Liver (tissue), 9 donors: ENCODE data around the gene REEP1. TPM values are rescaled to one million over a fixed set of nuclear protein-coding genes. Genes with fewer than 3 reads are reported as not detected.

ENCODE experiments used
- DNase-seq: peaks from one replicate; pipeline ENCODE4 v3.0.0-alpha.2; 2017; ENCODE audit warnings: low spot score
- H3K27ac ChIP-seq, 2 donors: one replicate each; pipeline ENCODE4 v1.7.0; 2013; ENCODE audit warnings: inconsistent platforms in 2 of 2, low read length in 2 of 2, control low read depth in 1 of 2, low read depth in 1 of 2, mild to moderate bottlenecking in 1 of 2
- H3K27me3 ChIP-seq, 4 donors: one replicate each; pipeline versions ENCODE4 v1.6.1 to v1.7.0; 2013; ENCODE audit warnings: low read length in 3 of 4, inconsistent platforms in 1 of 4, mild to moderate bottlenecking in 1 of 4, moderate library complexity in 1 of 4; ENCODE audit not compliant: control insufficient read depth in 4 of 4, insufficient read depth in 4 of 4
- H3K36me3 ChIP-seq, 4 donors: one replicate each; pipeline versions ENCODE4 v1.6.1 to v1.7.0; 2013; ENCODE audit warnings: low read length in 3 of 4, mild to moderate bottlenecking in 3 of 4, low read depth in 1 of 4, moderate library complexity in 1 of 4; ENCODE audit not compliant: control insufficient read depth in 4 of 4, insufficient read depth in 3 of 4
- H3K4me1 ChIP-seq, 4 donors: one replicate each; pipeline versions ENCODE4 v1.6.1 to v1.7.0; 2013; ENCODE audit warnings: low read length in 3 of 4, mild to moderate bottlenecking in 3 of 4, moderate library complexity in 1 of 4; ENCODE audit not compliant: control insufficient read depth in 4 of 4, insufficient read depth in 4 of 4
- H3K4me3 ChIP-seq, 3 donors: one replicate each; pipeline versions ENCODE4 v1.6.1 to v1.7.0; 2013; ENCODE audit warnings: low read length in 3 of 3, control low read depth in 1 of 3, low read depth in 1 of 3, mild to moderate bottlenecking in 1 of 3
- H3K9ac ChIP-seq, 2 donors: one replicate each; pipeline ENCODE4 v1.7.0; 2013; ENCODE audit warnings: low read length in 2 of 2, mild to moderate bottlenecking in 2 of 2, moderate library complexity in 2 of 2, control low read depth in 1 of 2, low read depth in 1 of 2
- H3K9me3 ChIP-seq, 4 donors: one replicate each; pipeline versions ENCODE4 v1.6.1 to v1.7.0; 2013; ENCODE audit warnings: low read length in 3 of 4; ENCODE audit not compliant: control insufficient read depth in 4 of 4
- ATF3 ChIP-seq: IDR thresholded peaks from 2 replicates; pipeline ENCODE4 v1.6.1; 2016; ENCODE audit warnings: antibody characterized with exemption
- CTCF ChIP-seq: fragments of 150-350 bp; IDR thresholded peaks from 2 replicates; pipeline ENCODE4 v1.5.1; 2017; ENCODE audit warnings: improper control_type of control experiment, low read depth, low read length; ENCODE audit not compliant: missing input control
- FOXA1 ChIP-seq: IDR thresholded peaks from 2 replicates; pipeline ENCODE4 v1.6.1; 2016; ENCODE audit warnings: antibody characterized with exemption
- FOXA2 ChIP-seq: IDR thresholded peaks from 2 replicates; pipeline ENCODE4 v1.6.1; 2016; ENCODE audit warnings: antibody characterized with exemption
- GABPA ChIP-seq, 2 donors: IDR thresholded peaks in 1 of 2; conservative IDR thresholded peaks in 1 of 2; 2 replicates each; pipeline ENCODE4 v1.6.1; 2016; ENCODE audit warnings: antibody characterized with exemption in 2 of 2, mild to moderate bottlenecking in 1 of 2, moderate library complexity in 1 of 2
- HNF4A ChIP-seq, 2 donors: conservative IDR thresholded peaks; 2 replicates each; pipeline ENCODE4 v1.6.1; 2016; ENCODE audit warnings: antibody characterized with exemption in 2 of 2, mild to moderate bottlenecking in 2 of 2
- HNF4G ChIP-seq: IDR thresholded peaks from 2 replicates; pipeline ENCODE4 v1.6.1; 2016; ENCODE audit warnings: antibody characterized with exemption
- JUND ChIP-seq, 2 donors: IDR thresholded peaks; 2 replicates each; pipeline ENCODE4 v1.6.1; 2016; ENCODE audit warnings: antibody characterized with exemption in 2 of 2
- MAX ChIP-seq: IDR thresholded peaks from 2 replicates; pipeline ENCODE4 v1.6.1; 2016; ENCODE audit warnings: antibody characterized with exemption
- NR2F2 ChIP-seq: IDR thresholded peaks from 2 replicates; pipeline ENCODE4 v1.6.1; 2016; ENCODE audit warnings: antibody characterized with exemption
- RAD21 ChIP-seq, 2 donors: IDR thresholded peaks; 2 replicates each; pipeline ENCODE4 v1.6.1; 2016; ENCODE audit warnings: antibody characterized with exemption in 2 of 2, mild to moderate bottlenecking in 2 of 2
- REST ChIP-seq: IDR thresholded peaks from 2 replicates; pipeline ENCODE4 v1.6.1; 2016; ENCODE audit warnings: antibody characterized with exemption, mild to moderate bottlenecking
- RXRA ChIP-seq, 2 donors: IDR thresholded peaks; 2 replicates each; pipeline ENCODE4 v1.6.1; 2017 to 2018; ENCODE audit warnings: antibody characterized with exemption in 2 of 2, mild to moderate bottlenecking in 1 of 2
- SP1 ChIP-seq: IDR thresholded peaks from 2 replicates; pipeline ENCODE4 v1.6.1; 2018; ENCODE audit warnings: antibody characterized with exemption, mild to moderate bottlenecking
- TAF1 ChIP-seq: conservative IDR thresholded peaks from 2 replicates; pipeline ENCODE4 v1.6.1; 2016; ENCODE audit warnings: antibody characterized with exemption, mild to moderate bottlenecking
- YY1 ChIP-seq: IDR thresholded peaks from 2 replicates; pipeline ENCODE4 v1.6.1; 2016; ENCODE audit warnings: antibody characterized with exemption, mild to moderate bottlenecking
- ZBTB33 ChIP-seq: IDR thresholded peaks from 2 replicates; pipeline ENCODE4 v1.6.1; 2016; ENCODE audit warnings: antibody characterized with exemption
- WGBS: extraction: QIAGEN DNeasy Blood & Tissue Kit; methylation state at CpG from one replicate; pipeline ENCODE4 v1.1.7; 2013; 5-methylcytosine and 5-hydroxymethylcytosine counted together
- polyA plus RNA-seq, 2 donors: library from polyadenylated mRNA; stranded (reverse) in 1 of 2; unstranded in 1 of 2; fragments of 200-250 nt in 1 of 2; fragments of >200 nt in 1 of 2; fragmentation: Nextera tagmentation in 1 of 2; extraction: Ambion mirVana in 1 of 2; gene quantifications; one replicate each; pipeline versions ENCODE4 v1.2.1 to v1.2.3, GENCODE V29; 2013 to 2015
- total RNA-seq, 2 donors: library from RNA; depleted of rRNA; stranded (reverse); fragments of >200 nt; gene quantifications; one replicate each; pipeline ENCODE4 v1.2.3, GENCODE V29; 2014
- donor health status: healthy.
- donor health status: healthy.
- donor health status: healthy.
- donor health status: healthy.
- donor health status: healthy.

The REEP1 gene
- total and polyA plus RNA-seq, 4 donors: 0.46 to 1.7 (median 0.89) TPM

- no peaks in the 10 kb centered on the region for H3K36me3 ChIP-seq
- H3K9ac ChIP-seq: no peak overlapping the region
- peaks cover 0 to 2% (median 0%) of the 10 kb centered on the region in 4 donors for H3K9me3 ChIP-seq
- H3K4me1 ChIP-seq: peaks cover 5 to 22% (median 19%) of the 10 kb centered on the region in 4 donors
- no peak for DNase-seq
- no peak for TF ChIP-seq RAD21 (IDR thresholded peaks at IDR 0.05)
- no peak for TF ChIP-seq SP1
- TF ChIP-seq TAF1: no peak
- no peak for TF ChIP-seq REST
- no peak for TF ChIP-seq GABPA (IDR thresholded peaks at IDR 0.05 in 1 of 2, conservative IDR thresholded peaks at IDR 0.05 in 1 of 2)
- no peak for TF ChIP-seq ZBTB33
- TF ChIP-seq HNF4G: no peak
- TF ChIP-seq RXRA (IDR thresholded peaks at IDR 0.05): no peak
- no peak for TF ChIP-seq FOXA2
- no peak for TF ChIP-seq JUND (IDR thresholded peaks at IDR 0.05)
- TF ChIP-seq MAX: no peak
- no peak for TF ChIP-seq YY1
- no peak for TF ChIP-seq NR2F2
- H3K27ac ChIP-seq: peak overlapping the region in 1 of 2 donors; percentile 8
- no peaks in the 10 kb centered on the region for H3K27me3 ChIP-seq
- no peak overlapping the region for H3K4me3 ChIP-seq
Observed at GRCh38 chr2:86367499-86367777, 30.0 kb upstream of the REEP1 start.

GRCh38 chr2:86366651-86367498, 29.4 kb upstream of the REEP1 start:
- H3K4me1 ChIP-seq: peaks cover 5 to 22% (median 19%) of the 10 kb centered on the region in 4 donors
- peaks cover 0 to 2% (median 0%) of the 10 kb centered on the region in 4 donors for H3K9me3 ChIP-seq
- H3K27ac ChIP-seq: peak overlapping the region in 1 of 2 donors; percentile 25
- H3K9ac ChIP-seq: no peak overlapping the region
- no peaks in the 10 kb centered on the region for H3K27me3 ChIP-seq
- WGBS: 90% methylated on average over 6 of the region's 6 CpGs
- H3K4me3 ChIP-seq: no peak overlapping the region
- DNase-seq: no peak
- H3K36me3 ChIP-seq: no peaks in the 10 kb centered on the region
- TF ChIP-seq GABPA (IDR thresholded peaks at IDR 0.05 in 1 of 2, conservative IDR thresholded peaks at IDR 0.05 in 1 of 2): peak in 1 of 2 donors; percentile 41
- no peak for TF ChIP-seq ZBTB33
- no peak for TF ChIP-seq REST
- TF ChIP-seq FOXA1: no peak
- no peak for TF ChIP-seq CTCF
- no peak for TF ChIP-seq MAX
- no peak for TF ChIP-seq ATF3
- TF ChIP-seq RAD21 (IDR thresholded peaks at IDR 0.05): peak in 1 of 2 donors; percentile 16
- peak; percentile 60 to 61 for TF ChIP-seq HNF4A (conservative IDR thresholded peaks at IDR 0.05)
- TF ChIP-seq NR2F2: peak; percentile 51
